ENCODE measurements around the gene NDUFB5. TPM values are rescaled to one million over a fixed set of nuclear protein-coding genes. Genes with fewer than 3 reads are reported as not detected.

NDUFB5 gene
- total RNA-seq (52.9 and 60.2 TPM in 2 replicates), polyA plus RNA-seq (14.8 and 16.1 TPM in 2 replicates), polyA minus RNA-seq (10.4 and 19.6 TPM in 2 replicates)
- 98.5 TPM for total RNA-seq (2013)

- ChIA-PET CTCF (interaction anchor here (1.0 to 1.5 kb wide), 4 partner anchors 14 to 48 kb away, joined by 3 to 9 read pairs (median 4); partner anchors contain the start of genes ACTL6A and USP13), POLR2A (interaction anchor here (0.6 to 1.2 kb wide), 3 partner anchors 195 to 457 kb away, joined by 3 to 11 read pairs (median 3); no protein-coding TSS in a partner anchor)
- H3K36me3 ChIP-seq (replicated peaks in 1 of 2; ENCODE audit: control extremely low read depth in 1 of 2, control insufficient read depth in 1 of 2, extremely low read depth in 1 of 2, insufficient read depth in 2 of 2, low read length in 1 of 2) = peaks cover 0 to 16% of the 10 kb centered on the region in 2 experiments
- H3K4me3 Mint-ChIP-seq = peak within 1 kb of the TSS; percentile 99
- peak within 1 kb of the TSS; percentile 92 for H2AFZ ChIP-seq (ENCODE audit: insufficient read depth, low read depth, low read length, poor library complexity, severe bottlenecking)
- H3K4me1 Mint-ChIP-seq = peaks cover 51% of the 10 kb centered on the region
- peak within 1 kb of the TSS; percentile 96 for H3K9ac ChIP-seq (ENCODE audit: low read length)
- H3K27me3 Mint-ChIP-seq = no peaks in the 10 kb centered on the region
- peak within 1 kb of the TSS; percentile 98 for H3K27ac Mint-ChIP-seq
- H3K4me1 ChIP-seq (ENCODE audit: control insufficient read depth in 2 of 2, insufficient read depth in 2 of 2, low read length in 2 of 2) = peaks cover 39 to 44% of the 10 kb centered on the region in 2 donors
- intact Hi-C loops (cut with micrococcal nuclease) = loop anchor here (1.0 to 5.0 kb wide), 8 partner anchors 42 to 587 kb away; partner anchors contain the start of genes ACTL6A, GNB4, MFN1 and PIK3CA
- ATAC-seq (ENCODE audit: low read depth) = peak; percentile 98
- no peaks in the 10 kb centered on the region for H3K27me3 ChIP-seq (replicated peaks in 1 of 4; ENCODE audit: control extremely low read depth in 1 of 4, control insufficient read depth in 3 of 4, insufficient read depth in 4 of 4, low read length in 3 of 4)
- peaks cover 74% of the 10 kb centered on the region for H3K79me2 ChIP-seq (ENCODE audit: control insufficient read depth, insufficient read depth, low read length)
- 0% methylated on average over 34 of the region's 45 CpGs for WGBS (ENCODE audit: insufficient coverage)
- peak within 1 kb of the TSS; percentile 86 for H3K4me2 ChIP-seq (replicated peaks; ENCODE audit: low read depth, low read length, poor library complexity, severe bottlenecking)
- H3K4me3 ChIP-seq (ENCODE audit: control extremely low read depth in 1 of 5, extremely low read depth in 1 of 5, insufficient read depth in 1 of 5, low read depth in 2 of 5, low read length in 4 of 5) = peak within 1 kb of the TSS; percentile 65 to 96 (median 80)
- DNase-seq = peak; percentile 96
- H3K9me3 ChIP-seq (ENCODE audit: control extremely low read depth in 1 of 3, control insufficient read depth in 2 of 3, insufficient read depth in 1 of 3, low read length in 2 of 3) = no peaks in the 10 kb centered on the region
- H3K27ac ChIP-seq (ENCODE audit: low read length in 2 of 2) = peak within 1 kb of the TSS; percentile 72 to 97
- H3K9me3 Mint-ChIP-seq (ENCODE audit: insufficient read depth) = no peaks in the 10 kb centered on the region
- no peaks in the 10 kb centered on the region for H4K20me1 ChIP-seq (ENCODE audit: control insufficient read depth, insufficient read depth, low read length, poor library complexity, severe bottlenecking)
- TF ChIP-seq CTCF (IDR thresholded peaks at IDR 0.05) (no peak), EZH2 (IDR thresholded peaks at IDR 0.05; ENCODE audit: borderline replicate concordance, insufficient read depth, low read depth, low read length, poor library complexity, severe bottlenecking) (no peak)
Observed at GRCh38 chr3:179604321-179605078, at the start of gene NDUFB5, which contains the start of gene MRPL47. TSS of gene NDUFB5 (plus strand) at chr3:179604794. CDS start at chr3:179604816, 22 bp downstream. TSS of gene MRPL47 (minus strand) at chr3:179604638. CDS start at chr3:179604624, 14 bp downstream.
